GM18499 (cell line): ENCODE results near the gene TPRN.

Experiments
- ATAC-seq: cut with Tn5 transposase; IDR thresholded peaks from one replicate; pipeline ENCODE4 v1.9.1; 2021; ENCODE audit warnings: moderate number of reproducible peaks; ENCODE audit not compliant: insufficient read depth, unreplicated experiment

The TPRN gene

GRCh38 chr9:137191691-137192447 lies 8.7 kb downstream of the TPRN start:
- ATAC-seq = no peak

- no peak for ATAC-seq
Observed at GRCh38 chr9:137191245-137191644, 9.3 kb downstream of the TPRN start.

- no peak for ATAC-seq
Observed at GRCh38 chr9:137190315-137190856, 10.2 kb downstream of the TPRN start.

GRCh38 chr9:137189297-137190295 lies 10.9 kb downstream of the TPRN start:
- ATAC-seq = no peak

- peak; percentile 56 for ATAC-seq
Observed at GRCh38 chr9:137188490-137189296, 11.8 kb downstream of the TPRN start, which contains the start of the genes ANAPC2 and SSNA1. ANAPC2 (minus strand) TSS chr9:137188560; CDS start chr9:137188532, 28 bp downstream. SSNA1 (plus strand) TSS chr9:137188676; CDS start chr9:137188727, 51 bp downstream.

GRCh38 chr9:137188086-137188489 lies 12.5 kb downstream of the TPRN start:
- no peak for ATAC-seq

GRCh38 chr9:137187386-137187785 lies 13.2 kb downstream of the TPRN start:
- ATAC-seq = no peak

GRCh38 chr9:137186385-137186784 lies 14.2 kb downstream of the TPRN start:
- no peak for ATAC-seq

GRCh38 chr9:137185921-137186320 lies 14.6 kb downstream of the TPRN start:
- no peak for ATAC-seq

- ATAC-seq = no peak
Observed at GRCh38 chr9:137184881-137185660, 15.5 kb downstream of the TPRN start.

- ATAC-seq = no peak
Observed at GRCh38 chr9:137183980-137184595, 16.5 kb downstream of the TPRN start.

- no peak for ATAC-seq
Observed at GRCh38 chr9:137182836-137183235, 17.7 kb downstream of the TPRN start.

- ATAC-seq = no peak
Observed at GRCh38 chr9:137181680-137182079, 18.9 kb downstream of the TPRN start.

- no peak for ATAC-seq
Observed at GRCh38 chr9:137180491-137180890, 20.1 kb downstream of the TPRN start.

- ATAC-seq = no peak
Observed at GRCh38 chr9:137179761-137180160, 20.8 kb downstream of the TPRN start.

GRCh38 chr9:137178939-137179630 lies 21.5 kb downstream of the TPRN start:
- ATAC-seq = no peak

- ATAC-seq = no peak
Observed at GRCh38 chr9:137178201-137178938, 22.2 kb downstream of the TPRN start.
